GM18951 (cell line): ENCODE measurements around the gene SIM1.

ENCODE experiments used
- POLR2A ChIP-seq: IDR thresholded peaks from 4 replicates; pipeline ENCODE4 v1.6.1; 2011; ENCODE audit warnings: mild to moderate bottlenecking; ENCODE audit not compliant: insufficient read length, insufficient read depth; ENCODE audit errors: extremely low read depth
- in situ Hi-C: fragments of 300-500 bp; cut with MboI; formaldehyde crosslinking; loops from one replicate; pipeline ENCODE4 v1.12.0; 2022; ENCODE audit warnings: low sequenced_read_pairs, mixed read lengths, inconsistent platforms; ENCODE audit not compliant: unreplicated experiment

SIM1 gene

DNA sequence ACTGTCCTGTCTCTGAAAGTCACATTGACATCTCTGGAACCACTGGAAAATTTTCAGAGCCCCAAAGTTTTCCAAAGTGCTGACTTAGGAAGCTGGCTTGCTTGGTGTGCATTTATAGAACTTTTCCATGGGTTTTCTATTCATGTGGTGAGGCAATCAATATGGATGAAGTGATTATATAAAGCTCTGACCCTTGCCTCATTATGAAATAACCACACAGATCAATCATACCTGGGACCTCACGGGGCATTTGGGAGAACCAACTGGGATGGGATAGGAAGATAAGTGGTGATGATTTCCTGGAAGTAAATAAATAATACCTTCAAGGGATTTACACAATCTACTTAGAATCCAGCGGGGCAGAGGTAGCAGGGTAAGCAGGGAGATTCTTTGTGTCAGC, 22.9 kb upstream of the SIM1 start:
- no peak for TF ChIP-seq POLR2A
- in situ Hi-C loops = no loop called here

DNA sequence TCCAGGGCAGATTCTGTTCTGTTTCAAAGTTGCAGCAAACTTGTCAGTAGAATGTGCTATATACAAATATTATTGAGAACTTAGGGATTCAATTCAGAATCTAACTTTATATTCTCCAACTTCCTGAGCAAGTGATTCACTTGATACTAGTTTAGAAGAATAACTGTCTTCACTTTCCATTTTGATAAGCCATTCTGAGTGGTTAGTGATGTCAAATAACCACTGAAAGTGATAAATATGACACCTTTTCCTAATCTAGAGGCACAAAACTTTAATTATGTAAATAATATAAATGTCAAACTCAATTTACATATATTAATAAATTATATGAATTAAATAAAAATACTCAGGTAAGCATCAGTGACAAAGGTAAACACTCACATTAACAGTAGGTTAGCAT, 20.5 kb upstream of the SIM1 start:
- in situ Hi-C loops = no loop called here
- TF ChIP-seq POLR2A = no peak

DNA sequence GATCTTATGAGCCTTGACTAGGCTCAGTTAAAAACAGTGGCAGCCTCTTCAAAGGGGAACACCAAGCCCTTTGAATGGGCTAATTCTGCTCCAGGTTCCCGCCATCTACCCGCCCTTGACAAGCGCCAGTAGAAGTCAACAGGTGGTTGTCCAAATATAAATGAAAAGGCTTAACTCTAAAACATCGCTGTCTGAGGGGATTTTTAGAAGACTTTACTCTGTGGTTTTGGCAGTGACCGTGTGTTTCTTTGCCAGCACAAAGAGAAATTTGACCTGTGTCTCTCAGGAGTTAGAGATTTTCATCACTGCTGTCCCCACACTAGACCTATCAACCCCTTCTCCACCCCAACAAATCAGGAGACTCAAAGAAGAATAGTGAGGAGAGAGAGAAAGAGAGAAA, 19.8 kb upstream of the SIM1 start:
- in situ Hi-C loops = no loop called here
- no peak for TF ChIP-seq POLR2A

DNA sequence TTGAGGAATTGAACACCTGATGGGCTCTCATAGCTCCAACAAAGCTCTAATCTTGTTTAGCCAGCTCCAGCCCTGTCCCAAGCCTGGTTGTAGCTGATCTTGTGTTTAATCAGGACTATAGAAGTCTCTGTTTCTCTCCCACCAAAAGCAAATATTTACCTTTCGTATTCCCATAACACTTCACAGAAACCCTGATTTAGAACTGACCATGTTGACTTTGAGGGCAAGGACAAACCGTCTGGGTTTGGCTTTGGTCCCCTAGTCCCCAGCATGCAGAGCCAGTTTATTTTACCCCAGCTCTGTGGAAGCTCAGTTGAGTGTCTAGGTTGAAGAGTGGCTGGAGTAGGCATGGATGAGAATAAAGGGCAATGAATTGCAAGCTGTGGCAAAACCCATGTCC, 18.0 kb upstream of the SIM1 start:
- no peak for TF ChIP-seq POLR2A
- in situ Hi-C loops = no loop called here

DNA sequence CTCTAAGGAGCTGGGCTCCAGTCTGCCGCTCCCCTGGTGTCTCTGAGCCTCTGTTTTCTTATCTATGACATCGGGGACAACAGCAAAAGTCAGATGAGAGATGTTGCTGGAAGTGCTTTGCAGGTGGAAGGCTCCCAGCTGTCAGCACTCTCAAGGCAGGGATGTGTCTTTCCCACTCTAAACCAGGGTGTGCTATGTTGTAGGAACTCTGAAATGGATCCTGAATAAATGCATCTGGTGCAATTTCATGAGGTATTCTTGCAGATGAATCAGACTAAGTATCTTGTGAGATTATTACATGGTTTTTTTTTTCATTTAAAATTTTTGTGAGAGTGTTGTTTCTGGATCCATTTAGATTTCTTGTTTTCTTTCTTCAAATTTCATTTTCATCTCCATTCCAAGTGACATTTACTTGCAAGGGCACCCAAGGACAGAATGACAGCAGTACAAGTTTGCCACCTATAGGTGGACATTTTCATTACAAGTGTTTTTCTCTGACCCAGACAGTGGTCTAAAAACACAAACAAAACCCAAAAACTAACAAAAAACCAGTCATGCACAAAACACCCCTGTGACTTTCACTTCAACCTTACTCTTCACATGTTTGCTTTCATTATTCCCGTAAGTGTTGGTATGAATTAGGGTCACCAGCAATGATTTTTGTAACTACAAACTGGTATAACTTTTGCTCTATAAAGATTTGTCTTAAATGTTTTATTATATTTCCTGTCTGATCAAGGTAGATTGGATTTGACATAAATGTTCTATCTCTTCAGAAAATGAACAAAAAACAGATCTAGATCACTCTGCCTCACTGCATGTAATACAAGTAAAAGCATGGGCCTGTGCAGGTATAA, 14.7 kb upstream of the SIM1 start:
- in situ Hi-C loops = loop anchor here (5.0 kb wide), 1 partner anchor 362 kb away; no protein-coding TSS in a partner anchor

DNA sequence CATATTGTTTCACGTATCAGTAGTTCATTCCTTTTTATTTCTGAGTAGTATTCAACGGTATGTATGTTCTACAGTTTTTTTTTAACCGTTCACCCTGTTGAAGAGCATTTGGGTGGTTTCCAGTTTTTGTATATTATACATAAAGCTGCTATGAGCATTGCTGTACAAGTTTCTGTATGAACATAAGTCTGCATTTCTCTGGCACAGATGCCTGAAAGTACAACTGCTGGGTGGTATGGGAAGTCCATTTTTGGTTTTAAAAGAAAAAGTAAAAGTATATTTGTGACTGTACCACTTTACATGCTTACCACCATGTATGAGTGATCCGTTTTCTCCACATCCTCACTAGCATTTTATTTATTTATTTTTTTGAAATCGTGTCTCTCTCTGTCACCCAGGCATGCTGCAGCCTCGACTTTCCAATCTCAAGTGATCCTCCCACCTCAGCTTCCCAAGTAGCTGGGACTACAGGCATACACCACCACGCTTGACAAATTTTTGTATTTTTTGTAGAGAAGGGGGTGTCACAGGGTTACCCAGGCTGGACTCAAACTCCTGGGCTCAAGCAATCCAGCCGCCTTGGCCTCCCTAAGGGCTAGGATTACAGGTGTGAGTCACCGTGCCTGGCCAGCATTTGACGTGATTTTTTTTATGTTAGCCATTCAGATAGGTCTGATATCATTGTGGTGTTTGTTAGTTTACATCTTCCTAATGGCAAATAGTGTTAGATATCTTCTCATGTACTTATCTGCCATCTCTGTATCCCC, 11.0 kb upstream of the SIM1 start:
- TF ChIP-seq POLR2A = no peak
- in situ Hi-C loops = loop anchor here (5.0 kb wide), 1 partner anchor 358 kb away; no protein-coding TSS in a partner anchor

More for the DNA sequence above, 14.7 kb upstream of the SIM1 start:
- no peak for TF ChIP-seq POLR2A

DNA sequence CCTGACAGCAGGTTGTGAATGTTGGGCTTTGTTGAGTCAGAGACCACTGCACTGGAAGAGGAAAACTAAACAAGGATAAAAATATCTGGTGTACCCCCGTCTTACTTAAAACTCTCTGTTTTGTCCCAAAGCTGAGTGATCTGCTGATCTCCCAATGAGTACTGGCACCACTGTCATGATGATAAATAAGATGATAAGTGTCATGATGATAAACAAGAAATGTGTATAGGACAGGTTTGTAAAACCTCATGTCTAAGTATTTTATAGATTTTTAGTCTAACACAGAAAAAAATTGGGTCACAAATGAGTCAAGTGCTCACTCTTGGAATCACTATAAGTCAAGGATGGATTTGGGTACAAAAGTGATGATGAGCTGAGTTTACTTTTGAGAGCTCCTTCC, 8.5 kb upstream of the SIM1 start:
- in situ Hi-C loops = loop anchor here (25.0 kb wide), 3 partner anchors 586 to 1636 kb away; partner anchors contain the start of gene POU3F2
- TF ChIP-seq POLR2A = no peak

DNA sequence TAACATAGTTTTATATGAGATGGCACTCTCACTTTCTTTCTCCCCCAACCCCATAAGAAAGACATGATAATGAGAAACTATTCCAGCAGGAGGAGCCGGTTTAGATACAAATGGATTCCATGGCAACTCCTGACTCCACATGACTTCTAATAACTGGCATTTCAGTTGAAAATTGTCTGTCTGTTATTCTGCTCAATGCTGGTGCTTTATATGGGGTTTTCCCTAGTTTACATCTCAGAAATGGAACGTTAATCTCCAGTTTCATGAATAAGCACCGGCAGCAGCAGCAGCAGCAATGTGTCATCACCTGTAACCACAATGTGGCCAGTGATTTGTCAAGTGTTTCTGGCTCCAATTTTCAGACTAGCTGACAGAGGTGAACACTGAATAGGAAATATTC, 8.0 kb upstream of the SIM1 start:
- TF ChIP-seq POLR2A = no peak
- in situ Hi-C loops = loop anchor here (25.0 kb wide), 3 partner anchors 585 to 1635 kb away; partner anchors contain the start of gene POU3F2

DNA sequence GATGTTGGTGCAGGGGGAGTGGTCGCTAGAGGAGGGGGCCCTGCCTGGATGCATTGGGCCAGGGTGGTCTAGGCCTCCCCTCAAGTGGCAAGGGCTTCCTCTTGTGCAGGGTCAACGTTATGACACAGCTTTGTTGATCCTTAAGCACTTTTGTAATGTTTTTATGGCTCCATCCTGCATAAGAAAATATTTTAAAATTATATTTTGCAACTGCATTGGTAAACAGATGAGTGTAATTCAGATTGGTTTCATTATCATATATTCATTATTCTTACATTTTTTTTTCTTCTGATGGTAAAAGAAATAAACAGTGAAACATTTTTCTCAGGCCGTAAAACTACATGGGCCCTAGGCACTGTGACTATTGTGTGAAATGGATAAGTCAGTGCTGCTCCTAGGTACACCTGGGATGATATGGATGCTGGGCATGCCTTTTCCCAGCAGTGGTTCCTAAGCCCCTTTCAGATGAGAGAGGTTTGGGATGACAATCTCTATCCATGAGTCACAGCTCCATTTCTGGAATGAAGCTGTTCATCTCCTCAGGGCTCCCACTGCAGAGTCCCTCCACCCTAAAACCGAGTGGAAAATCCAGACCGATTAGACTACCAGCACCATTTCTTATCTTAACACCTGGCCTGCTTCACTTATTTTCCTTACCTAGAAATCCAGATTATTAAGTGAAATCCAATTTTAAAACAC, 5.8 kb upstream of the SIM1 start:
- TF ChIP-seq POLR2A = no peak
- in situ Hi-C loops = loop anchor here (25.0 kb wide), 3 partner anchors 583 to 1633 kb away; partner anchors contain the start of gene POU3F2

DNA sequence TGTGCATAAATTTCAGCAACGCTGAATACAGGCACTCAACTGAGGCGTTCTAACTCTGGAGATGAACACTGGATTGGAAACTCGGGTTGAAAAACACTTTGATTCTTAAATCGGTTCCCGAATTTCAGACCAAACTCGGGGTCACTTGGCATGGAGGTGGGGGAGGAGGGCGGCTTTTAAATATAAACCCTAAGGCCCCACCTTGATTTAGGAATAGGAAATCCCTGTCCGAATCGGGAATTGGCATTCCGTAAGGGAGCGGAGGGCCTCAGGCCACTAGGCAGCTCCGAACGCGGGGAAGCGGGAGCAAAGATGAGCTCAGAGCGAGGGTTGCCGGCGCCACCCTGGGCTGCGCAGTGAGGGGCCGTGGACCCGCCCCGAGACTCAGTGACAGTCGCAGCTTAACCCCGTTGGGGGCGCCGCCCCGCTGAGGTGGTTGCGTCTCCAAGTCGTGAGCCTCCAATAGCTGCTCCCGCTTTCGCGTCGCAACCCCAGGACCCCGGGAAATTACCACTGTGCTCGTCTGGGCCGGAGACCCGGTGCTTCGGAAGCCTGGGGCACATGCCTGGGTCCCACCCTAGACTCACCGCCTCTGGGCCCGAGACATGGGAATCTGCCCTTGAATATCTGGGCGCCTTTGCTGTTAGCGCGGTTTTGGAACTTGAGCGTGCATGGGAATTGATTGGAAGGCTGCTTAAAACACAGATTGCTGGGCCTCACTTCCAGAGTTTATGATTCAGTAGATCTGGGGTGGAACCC, 4.6 kb upstream of the SIM1 start:
- in situ Hi-C loops = loop anchor here (25.0 kb wide), 3 partner anchors 582 to 1632 kb away; partner anchors contain the start of gene POU3F2
- TF ChIP-seq POLR2A = no peak

DNA sequence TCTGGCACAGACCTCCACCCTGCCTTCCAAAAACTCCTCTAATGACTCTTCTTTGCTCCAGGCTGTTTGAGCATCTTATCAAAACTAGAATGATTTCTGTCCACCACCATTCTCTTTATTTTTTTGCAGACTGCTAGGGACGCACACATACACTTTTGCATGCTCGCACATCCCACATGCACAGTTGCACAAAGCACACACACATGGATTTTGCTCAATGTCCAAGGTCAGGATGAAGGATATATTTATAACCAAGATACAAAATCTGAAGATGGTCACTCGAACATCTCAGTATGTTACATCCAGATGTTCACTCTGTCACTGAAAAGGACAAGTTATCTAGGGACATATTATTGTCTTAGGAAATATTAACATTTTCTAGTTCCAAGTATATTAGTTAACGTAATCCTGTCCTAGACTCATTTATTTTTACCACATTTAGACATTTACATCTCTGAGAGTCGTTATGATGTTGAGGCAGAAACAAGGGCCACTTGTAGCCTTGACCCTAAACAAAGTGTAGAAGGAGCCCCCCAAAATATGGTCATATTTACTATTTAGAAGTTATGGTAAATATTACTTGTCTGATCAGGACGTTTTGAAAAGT, 3.4 kb upstream of the SIM1 start:
- in situ Hi-C loops = loop anchor here (25.0 kb wide), 3 partner anchors 581 to 1631 kb away; partner anchors contain the start of gene POU3F2
- TF ChIP-seq POLR2A = no peak
